HepG2 (cell line): ENCODE results near the gene MEAF6. TPM values are rescaled to one million over a fixed set of nuclear protein-coding genes. Genes with fewer than 3 reads are reported as not detected.
A peak's percentile ranks its signal among the peaks of the same experiment; 100 is the strongest.

Source experiments
- GABPB1 ChIP-seq: IDR thresholded peaks from 2 replicates; pipeline ENCODE4 v1.6.1; 2016; ENCODE audit warnings: mild to moderate bottlenecking, missing genetic modification reagents, moderate library complexity, missing compliant biosample characterization
- MBD4 ChIP-seq: IDR thresholded peaks from 2 replicates; pipeline ENCODE4 v1.6.1; 2012; ENCODE audit warnings: low read length, inconsistent platforms, borderline replicate concordance
- ZNF232 ChIP-seq: sonication (generic); formaldehyde crosslinking; IDR thresholded peaks from 2 replicates; pipeline ENCODE4 v1.4.0; 2020; ENCODE audit warnings: missing genetic modification reagents, borderline replicate concordance
- ZNF234 ChIP-seq: sonication (generic); formaldehyde crosslinking; conservative IDR thresholded peaks from 2 replicates; pipeline ENCODE4 v1.5.1; 2020; ENCODE audit warnings: mild to moderate bottlenecking, missing genetic modification reagents
- ZNF317 ChIP-seq: sonication (generic); formaldehyde crosslinking; IDR thresholded peaks from 2 replicates; pipeline ENCODE4 v1.5.0; 2020; ENCODE audit warnings: mild to moderate bottlenecking, missing genetic modification reagents
- ZNF331 ChIP-seq: sonication (generic); formaldehyde crosslinking; IDR thresholded peaks from 2 replicates; pipeline ENCODE4 v1.4.0; 2020; ENCODE audit warnings: missing genetic modification reagents
- ZNF530 ChIP-seq: sonication (generic); formaldehyde crosslinking; IDR thresholded peaks from 2 replicates; pipeline ENCODE4 v1.5.0; 2020; ENCODE audit warnings: low read depth, mild to moderate bottlenecking, missing genetic modification reagents
- ZNF564 ChIP-seq: sonication (generic); formaldehyde crosslinking; IDR thresholded peaks from 2 replicates; pipeline ENCODE4 v1.8.1; 2023; ENCODE audit warnings: mild to moderate bottlenecking, missing genetic modification reagents
- ZNF576 ChIP-seq: sonication (generic); formaldehyde crosslinking; IDR thresholded peaks from 2 replicates; pipeline ENCODE4 v1.4.0; 2020; ENCODE audit warnings: mild to moderate bottlenecking, missing genetic modification reagents
- ZNF615 ChIP-seq: sonication (generic); formaldehyde crosslinking; IDR thresholded peaks from 2 replicates; pipeline ENCODE4 v1.5.0; 2020; ENCODE audit warnings: mild to moderate bottlenecking, missing genetic modification reagents, borderline replicate concordance
- ZNF646 ChIP-seq: sonication (generic); formaldehyde crosslinking; IDR thresholded peaks from 2 replicates; pipeline ENCODE4 v1.9.0; 2021; ENCODE audit warnings: mild to moderate bottlenecking, missing genetic modification reagents
- polyA plus RNA-seq, 8 experiments: library from polyadenylated mRNA; depleted of rRNA in 3 of 8; stranded (reverse) in 7 of 8; unstranded in 1 of 8; fragments of >200 nt; fragmentation: Illumina TruSeq in 4 of 8; extraction: Trizol in 4 of 8; gene quantifications; 2 replicates each; pipeline versions ENCODE4 v1.2.1 to v1.2.3, GENCODE V29; 2011 to 2016; ENCODE audit warnings: low read depth in 4 of 8, missing spikeins in 1 of 8, mixed read lengths in 1 of 8; ENCODE audit not compliant: insufficient read depth in 1 of 8
- total RNA-seq, 5 experiments: library from RNA; depleted of rRNA; stranded (reverse); fragments of >200 nt; fragmentation: Illumina TruSeq; extraction: Trizol; gene quantifications; 2 replicates each; pipeline ENCODE4 v1.2.3, GENCODE V29; 2016; ENCODE audit warnings: low read depth in 1 of 5
- TF ChIP-seq, protein P1 (sequence below): sonication (generic); formaldehyde crosslinking; IDR thresholded peaks from 2 replicates; pipeline ENCODE4 v1.5.0; 2020; ENCODE audit warnings: mild to moderate bottlenecking, missing genetic modification reagents, borderline replicate concordance
- TF ChIP-seq, protein P2 (sequence below): sonication (generic); formaldehyde crosslinking; IDR thresholded peaks from 2 replicates; pipeline ENCODE4 v1.4.0; 2020; ENCODE audit warnings: mild to moderate bottlenecking, missing genetic modification reagents
- TF ChIP-seq, protein P3 (sequence below): conservative IDR thresholded peaks from 2 replicates; pipeline ENCODE4 v1.6.1; 2018; ENCODE audit warnings: missing genetic modification reagents

Gene MEAF6
- total and polyA plus RNA-seq, 2 of the 13 experiments (the other 11 are each of a cell fraction or from before 2014, with no cell fraction given): 29.5 to 45.6 TPM

DNA sequence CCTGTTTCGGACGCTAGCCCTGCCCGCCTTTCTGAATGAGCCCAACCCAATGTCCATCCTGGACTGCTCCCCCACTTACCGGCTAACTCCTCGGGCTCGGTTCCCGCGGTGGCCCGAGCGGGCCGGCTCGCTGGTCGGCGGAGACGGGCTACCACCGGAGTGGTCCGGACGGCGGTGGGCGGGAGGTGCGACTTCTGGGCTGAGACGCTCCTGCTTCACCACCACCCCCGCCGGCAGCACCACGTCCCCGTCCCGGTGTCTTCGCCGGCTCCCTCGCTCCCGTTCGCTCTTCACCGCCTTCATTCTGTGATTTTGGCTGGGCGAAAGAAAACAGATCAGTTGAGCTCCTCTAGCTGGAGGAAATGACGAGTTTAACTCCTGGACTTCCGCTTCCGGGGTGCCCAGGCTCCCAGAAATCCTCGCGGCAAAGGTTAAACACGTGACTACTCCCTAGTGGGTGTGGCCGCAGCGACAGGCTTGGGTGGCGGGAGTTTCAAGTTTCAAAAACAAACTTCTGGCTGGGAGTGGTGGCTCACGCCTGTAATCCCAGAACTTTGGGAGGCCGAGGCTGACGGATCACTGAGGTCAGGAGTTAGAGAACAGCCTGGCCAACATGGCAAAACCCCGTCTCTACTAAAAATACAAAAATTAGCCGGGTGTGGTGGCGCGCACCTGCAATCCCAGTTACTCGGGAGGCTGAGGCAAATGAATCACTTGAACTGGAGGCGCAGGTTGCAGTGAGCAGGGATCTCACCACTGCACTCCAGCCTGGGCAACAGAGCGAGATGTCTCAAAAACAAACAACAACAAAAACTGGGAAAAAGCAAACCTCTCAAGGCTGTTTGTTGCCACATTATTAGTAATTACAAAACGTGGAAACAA, 39.6 kb upstream of the MEAF6 start, which contains the start of gene SNIP1 (continued):
- no peak for TF ChIP-seq ZNF234 (CRISPR knock-in tag)
- TF ChIP-seq ZNF232: peak; percentile 49; the same call in 1 of the 2 replicates
- TF ChIP-seq, protein P1, sequence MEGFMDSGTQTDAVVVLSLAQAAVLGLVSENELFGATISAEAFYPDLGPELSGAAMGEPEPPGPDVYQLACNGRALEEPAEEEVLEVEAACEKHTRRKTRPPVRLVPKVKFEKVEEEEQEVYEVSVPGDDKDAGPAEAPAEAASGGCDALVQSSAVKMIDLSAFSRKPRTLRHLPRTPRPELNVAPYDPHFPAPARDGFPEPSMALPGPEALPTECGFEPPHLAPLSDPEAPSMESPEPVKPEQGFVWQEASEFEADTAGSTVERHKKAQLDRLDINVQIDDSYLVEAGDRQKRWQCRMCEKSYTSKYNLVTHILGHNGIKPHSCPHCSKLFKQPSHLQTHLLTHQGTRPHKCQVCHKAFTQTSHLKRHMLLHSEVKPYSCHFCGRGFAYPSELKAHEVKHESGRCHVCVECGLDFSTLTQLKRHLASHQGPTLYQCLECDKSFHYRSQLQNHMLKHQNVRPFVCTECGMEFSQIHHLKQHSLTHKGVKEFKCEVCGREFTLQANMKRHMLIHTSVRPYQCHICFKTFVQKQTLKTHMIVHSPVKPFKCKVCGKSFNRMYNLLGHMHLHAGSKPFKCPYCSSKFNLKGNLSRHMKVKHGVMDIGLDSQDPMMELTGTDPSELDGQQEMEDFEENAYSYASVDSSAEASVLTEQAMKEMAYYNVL (CRISPR knock-in tag): peak; percentile 83; the same call in 1 of the 2 replicates
- TF ChIP-seq ZNF564 (CRISPR knock-in tag): 0 out of 2 replicates have a peak, but pooled peaks have one; percentile 15
- TF ChIP-seq ZNF317: no peak; the same call in 1 of the 2 replicates
- no peak for TF ChIP-seq ZNF530 (CRISPR knock-in tag)
- no peak for TF ChIP-seq ZNF576 (CRISPR knock-in tag)
- TF ChIP-seq ZNF331 (CRISPR knock-in tag): peak; percentile 57; the same call in 1 of the 2 replicates
- peak; percentile 99 for TF ChIP-seq GABPB1
- no peak for TF ChIP-seq ZNF615 (CRISPR knock-in tag)
- TF ChIP-seq, protein P2, sequence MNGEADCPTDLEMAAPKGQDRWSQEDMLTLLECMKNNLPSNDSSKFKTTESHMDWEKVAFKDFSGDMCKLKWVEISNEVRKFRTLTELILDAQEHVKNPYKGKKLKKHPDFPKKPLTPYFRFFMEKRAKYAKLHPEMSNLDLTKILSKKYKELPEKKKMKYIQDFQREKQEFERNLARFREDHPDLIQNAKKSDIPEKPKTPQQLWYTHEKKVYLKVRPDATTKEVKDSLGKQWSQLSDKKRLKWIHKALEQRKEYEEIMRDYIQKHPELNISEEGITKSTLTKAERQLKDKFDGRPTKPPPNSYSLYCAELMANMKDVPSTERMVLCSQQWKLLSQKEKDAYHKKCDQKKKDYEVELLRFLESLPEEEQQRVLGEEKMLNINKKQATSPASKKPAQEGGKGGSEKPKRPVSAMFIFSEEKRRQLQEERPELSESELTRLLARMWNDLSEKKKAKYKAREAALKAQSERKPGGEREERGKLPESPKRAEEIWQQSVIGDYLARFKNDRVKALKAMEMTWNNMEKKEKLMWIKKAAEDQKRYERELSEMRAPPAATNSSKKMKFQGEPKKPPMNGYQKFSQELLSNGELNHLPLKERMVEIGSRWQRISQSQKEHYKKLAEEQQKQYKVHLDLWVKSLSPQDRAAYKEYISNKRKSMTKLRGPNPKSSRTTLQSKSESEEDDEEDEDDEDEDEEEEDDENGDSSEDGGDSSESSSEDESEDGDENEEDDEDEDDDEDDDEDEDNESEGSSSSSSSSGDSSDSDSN (CRISPR knock-in tag): peak; percentile 52; the same call in 1 of the 2 replicates
- TF ChIP-seq, protein P3, sequence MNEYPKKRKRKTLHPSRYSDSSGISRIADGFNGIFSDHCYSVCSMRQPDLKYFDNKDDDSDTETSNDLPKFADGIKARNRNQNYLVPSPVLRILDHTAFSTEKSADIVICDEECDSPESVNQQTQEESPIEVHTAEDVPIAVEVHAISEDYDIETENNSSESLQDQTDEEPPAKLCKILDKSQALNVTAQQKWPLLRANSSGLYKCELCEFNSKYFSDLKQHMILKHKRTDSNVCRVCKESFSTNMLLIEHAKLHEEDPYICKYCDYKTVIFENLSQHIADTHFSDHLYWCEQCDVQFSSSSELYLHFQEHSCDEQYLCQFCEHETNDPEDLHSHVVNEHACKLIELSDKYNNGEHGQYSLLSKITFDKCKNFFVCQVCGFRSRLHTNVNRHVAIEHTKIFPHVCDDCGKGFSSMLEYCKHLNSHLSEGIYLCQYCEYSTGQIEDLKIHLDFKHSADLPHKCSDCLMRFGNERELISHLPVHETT (CRISPR knock-in tag): no peak; the same call in 1 of the 2 replicates
- TF ChIP-seq ZNF646 (CRISPR knock-in tag): no peak
- TF ChIP-seq MBD4: no peak
